Immature natural killer cell (primary cell): ENCODE data around the gene YTHDC2. TPM values are rescaled to one million over a fixed set of nuclear protein-coding genes. Genes with fewer than 3 reads are reported as not detected.

Experiments
- DNase-seq, 3 donors: peaks; one replicate each; pipeline ENCODE4 v3.0.0; 2022; ENCODE audit warnings: mixed read lengths in 1 of 3
- H3K27ac Mint-ChIP-seq, 6 donors: one replicate each; pipeline ENCODE4 v1.8.0; 2020; ENCODE audit warnings: mixed read lengths in 6 of 6, mild to moderate bottlenecking in 5 of 6, inconsistent platforms in 4 of 6, moderate library complexity in 3 of 6
- H3K27me3 Mint-ChIP-seq, 3 donors: one replicate each; pipeline ENCODE4 v1.8.0; 2020 to 2021; ENCODE audit warnings: low read depth in 3 of 3, mild to moderate bottlenecking in 3 of 3, mixed read lengths in 3 of 3, moderate library complexity in 3 of 3, inconsistent platforms in 1 of 3
- H3K36me3 Mint-ChIP-seq, 3 donors: one replicate each; pipeline ENCODE4 v1.8.0; 2020; ENCODE audit warnings: mixed read lengths in 3 of 3, inconsistent platforms in 2 of 3, mild to moderate bottlenecking in 2 of 3
- H3K4me1 Mint-ChIP-seq, 2 donors: one replicate each; pipeline ENCODE4 v1.8.0; 2020; ENCODE audit warnings: inconsistent platforms in 2 of 2, mild to moderate bottlenecking in 2 of 2, mixed read lengths in 2 of 2, moderate library complexity in 1 of 2
- H3K4me3 Mint-ChIP-seq, 5 donors: one replicate each; pipeline ENCODE4 v1.8.0; 2020; ENCODE audit warnings: mild to moderate bottlenecking in 5 of 5, mixed read lengths in 5 of 5, inconsistent platforms in 3 of 5, moderate library complexity in 3 of 5
- H3K9me3 Mint-ChIP-seq, 6 donors: one replicate each; pipeline ENCODE4 v1.8.0; 2020; ENCODE audit warnings: mild to moderate bottlenecking in 6 of 6, mixed read lengths in 6 of 6, inconsistent platforms in 4 of 6, moderate library complexity in 3 of 6
- polyA plus RNA-seq, 3 donors: library from polyadenylated mRNA; unstranded; fragments of 300-500 nt; fragmentation: Illumina TruSeq; gene quantifications; one replicate each; pipeline ENCODE4 v1.2.3, GENCODE V29; 2021

The YTHDC2 gene
- polyA plus RNA-seq, 3 donors from 2014 or later, result 3.9 to 11.3 (median 7.3) TPM

GRCh38 chr5:113634957-113635356 is 121.5 kb downstream of the YTHDC2 start:
- no peak for DNase-seq
- peaks cover 3 to 5% (median 4%) of the 10 kb centered on the region in 3 donors for H3K27me3 Mint-ChIP-seq
- no peaks in the 10 kb centered on the region for H3K36me3 Mint-ChIP-seq
- no peaks in the 10 kb centered on the region for H3K4me1 Mint-ChIP-seq
- no peak overlapping the region for H3K27ac Mint-ChIP-seq
- H3K9me3 Mint-ChIP-seq, result peaks cover 0 to 3% (median 0%) of the 10 kb centered on the region in 6 donors
- H3K4me3 Mint-ChIP-seq, result no peak overlapping the region

GRCh38 chr5:113641715-113642114 is 128.2 kb downstream of the YTHDC2 start:
- Mint-ChIP-seq H3K4me3 (no peak overlapping the region), H3K9me3 (peaks cover 0 to 3% (median 0%) of the 10 kb centered on the region in 6 donors), H3K36me3 (no peaks in the 10 kb centered on the region), H3K27me3 (peaks cover 0 to 1% (median 0%) of the 10 kb centered on the region in 3 donors), H3K27ac (no peak overlapping the region), H3K4me1 (no peaks in the 10 kb centered on the region)
- no peak for DNase-seq

Other genes starting within 250 kb of the YTHDC2 start
- not detected for gene TSSK1B, start 78.7 kb upstream of the YTHDC2 start, polyA plus RNA-seq
- gene MCC, start 25.2 kb upstream of the YTHDC2 start, polyA plus RNA-seq, result 1 to 10 TPM in 1 of 3 donors, under 1 TPM in 2; 0.53 to 1.2 (median 0.63) TPM